Myocyte (in vitro differentiated cells): ENCODE results near the gene C16orf92. TPM values are rescaled to one million over a fixed set of nuclear protein-coding genes. Genes with fewer than 3 reads are reported as not detected.

Experiments
- total RNA-seq: library from RNA; depleted of rRNA; stranded (reverse); fragments of >200 nt; gene quantifications from 2 replicates; pipeline ENCODE4 v1.2.3, GENCODE V29; 2014

Gene C16orf92
- total RNA-seq, 1 donor from 2014 or later = not detected

Other genes starting within 250 kb of the C16orf92 start
- not detected in 2 replicates for gene ZG16, start 244.9 kb upstream of the C16orf92 start, total RNA-seq
- gene KIF22, start 232.4 kb upstream of the C16orf92 start, total RNA-seq = 10.2 and 10.9 TPM in 2 replicates
- gene MAZ, start 216.7 kb upstream of the C16orf92 start, total RNA-seq = 136 and 218 TPM in 2 replicates
- gene PRRT2, start 211.0 kb upstream of the C16orf92 start, total RNA-seq = 0.83 and 3.1 TPM in 2 replicates
- gene PAGR1, start 207.0 kb upstream of the C16orf92 start, total RNA-seq = 38.4 and 49.0 TPM in 2 replicates
- 361 and 417 TPM in 2 replicates for gene MVP, start 202.7 kb upstream of the C16orf92 start, total RNA-seq
- gene CDIPT, start 160.0 kb upstream of the C16orf92 start, total RNA-seq = 47.2 and 53.9 TPM in 2 replicates
- 6.4 and 11.8 TPM in 2 replicates for gene SEZ6L2, start 123.6 kb upstream of the C16orf92 start, total RNA-seq
- 3.9 and 4.0 TPM in 2 replicates for gene ASPHD1, start 122.7 kb upstream of the C16orf92 start, total RNA-seq
- gene KCTD13, start 97.0 kb upstream of the C16orf92 start, total RNA-seq = 6.8 and 9.3 TPM in 2 replicates
- 89.8 and 92.2 TPM in 2 replicates for gene TMEM219, start 61.1 kb upstream of the C16orf92 start, total RNA-seq
- gene TAOK2, start 49.3 kb upstream of the C16orf92 start, total RNA-seq = 49.9 and 75.7 TPM in 2 replicates
- gene HIRIP3, start 27.6 kb upstream of the C16orf92 start, total RNA-seq = 11.9 and 12.7 TPM in 2 replicates
- 43.8 and 97.6 TPM in 2 replicates for gene INO80E, start 27.0 kb upstream of the C16orf92 start, total RNA-seq
- not detected in 2 replicates for gene DOC2A, start 12.2 kb upstream of the C16orf92 start, total RNA-seq
- gene TLCD3B, start 8.1 kb downstream of the C16orf92 start, total RNA-seq = 0.21 and 1.0 TPM in 2 replicates
- 2,927 and 3,693 TPM in 2 replicates for gene ALDOA, start 42.6 kb downstream of the C16orf92 start, total RNA-seq
- 79.8 and 80.3 TPM in 2 replicates for gene PPP4C, start 52.8 kb downstream of the C16orf92 start, total RNA-seq
- 0.45 and 1.4 TPM in 2 replicates for gene TBX6, start 68.7 kb downstream of the C16orf92 start, total RNA-seq
- gene YPEL3, start 73.0 kb downstream of the C16orf92 start, total RNA-seq = 41.3 and 52.2 TPM in 2 replicates
- 0.24 and 0.47 TPM in 2 replicates for gene GDPD3, start 90.3 kb downstream of the C16orf92 start, total RNA-seq
- gene MAPK3, start 100.0 kb downstream of the C16orf92 start, total RNA-seq = 13.7 and 20.9 TPM in 2 replicates
- gene CORO1A, start 160.4 kb downstream of the C16orf92 start, total RNA-seq = 0.21 and 1.5 TPM in 2 replicates
- gene BOLA2B, start 170.5 kb downstream of the C16orf92 start, total RNA-seq = 66.2 and 236 TPM in 2 replicates
- gene SLX1A, start 170.7 kb downstream of the C16orf92 start, total RNA-seq = 12.7 and 26.6 TPM in 2 replicates
- gene SULT1A3, start 176.1 kb downstream of the C16orf92 start, total RNA-seq = 1.3 and 3.0 TPM in 2 replicates
- 1.7 and 2.4 TPM in 2 replicates for gene NPIPB13, start 225.3 kb downstream of the C16orf92 start, total RNA-seq